AG04449 (cell line): Measurements from ENCODE around the gene CENPB.

Source experiments
- CTCF ChIA-PET: fragments of 350-600 bp; formaldehyde crosslinking; extraction: SDS; loops from one replicate; lab custom pipeline; 2021; ENCODE audit warnings: antibody characterized with exemption; lab: Yijun Ruan, JAX
- POLR2A ChIA-PET: fragments of 400-600, 350-600 bp; formaldehyde crosslinking; extraction: SDS; loops from one replicate; lab custom pipeline; 2020; ENCODE audit warnings: antibody characterized with exemption, inconsistent platforms; lab: Yijun Ruan, JAX
- DNase-seq: peaks from one replicate; pipeline ENCODE4 v3.0.0-alpha.2; 2010; ENCODE audit warnings: low read depth, low spot score
- H3K4me3 ChIP-seq: 2 replicates; pipeline ENCODE4 v1.5.1; 2011; ENCODE audit warnings: low read depth, mild to moderate bottlenecking, control low read depth, low read length
- TF ChIP-seq, protein P1 (sequence below): IDR thresholded peaks from one replicate; pipeline ENCODE4 v1.5.1; 2011; ENCODE audit warnings: mild to moderate bottlenecking, moderate library complexity, low read length, control low read depth, inconsistent platforms; ENCODE audit not compliant: insufficient read depth; ENCODE audit errors: missing control alignments

Gene CENPB

DNA sequence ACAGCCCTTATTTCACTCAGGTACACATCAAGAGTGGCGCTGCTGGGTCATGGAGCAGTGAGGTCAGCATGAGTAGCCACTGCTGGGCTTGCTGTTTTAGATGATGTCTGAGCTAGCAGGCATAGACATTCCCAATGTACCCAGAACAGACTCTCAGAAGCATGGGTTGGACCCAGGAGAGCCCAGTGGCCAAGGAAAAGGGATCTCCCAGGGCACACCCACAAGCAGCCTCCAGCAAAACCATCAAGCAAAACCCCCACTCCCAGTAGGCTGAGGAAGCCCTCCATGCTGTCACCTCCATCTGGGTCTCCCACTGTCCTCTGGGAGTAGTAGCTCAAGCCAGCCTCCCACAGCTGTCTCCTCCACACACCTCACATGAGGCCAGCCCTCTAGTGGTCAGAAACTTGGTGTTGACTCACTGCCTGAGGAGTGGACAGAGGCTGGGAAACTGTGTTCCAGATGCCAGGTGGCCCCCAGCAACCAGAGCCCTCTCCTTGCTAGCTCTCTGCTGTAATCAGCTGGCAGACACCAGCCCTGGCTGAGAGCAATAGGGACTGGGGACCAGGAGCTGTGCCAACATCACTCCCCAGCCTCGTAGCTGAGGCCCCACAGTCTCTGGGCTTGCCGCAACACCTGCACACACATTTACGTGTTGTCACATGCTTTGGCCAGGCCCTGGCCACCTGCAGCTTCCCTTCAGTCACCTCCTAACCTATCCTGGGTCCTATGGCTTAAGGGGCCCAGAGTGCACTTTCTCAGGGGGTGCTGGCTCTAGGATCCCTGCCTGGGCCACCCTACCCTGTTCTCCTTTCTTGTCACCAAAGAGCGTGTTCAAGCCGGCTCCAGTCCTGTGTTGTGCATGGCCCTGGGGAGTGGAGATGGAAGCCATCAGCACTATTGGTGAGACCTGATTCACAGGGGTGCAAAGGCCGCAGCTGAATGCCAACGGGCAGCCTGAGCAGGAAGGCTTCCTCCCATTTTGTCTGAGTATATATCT is 31.9 kb upstream of the CENPB start:
- ChIA-PET CTCF (interaction anchor here (0.7 to 8.8 kb wide), 32 partner anchors 8 to 274 kb away, joined by 3 to 255 read pairs (median 6); partner anchors contain the start of genes ADISSP, CDC25B, CENPB and SPEF1), POLR2A (interaction anchor here (0.6 to 1.8 kb wide), 6 partner anchors 10 to 138 kb away, joined by 3 to 12 read pairs (median 4); partner anchors contain the start of genes CDC25B and CENPB)
- TF ChIP-seq, protein P1, sequence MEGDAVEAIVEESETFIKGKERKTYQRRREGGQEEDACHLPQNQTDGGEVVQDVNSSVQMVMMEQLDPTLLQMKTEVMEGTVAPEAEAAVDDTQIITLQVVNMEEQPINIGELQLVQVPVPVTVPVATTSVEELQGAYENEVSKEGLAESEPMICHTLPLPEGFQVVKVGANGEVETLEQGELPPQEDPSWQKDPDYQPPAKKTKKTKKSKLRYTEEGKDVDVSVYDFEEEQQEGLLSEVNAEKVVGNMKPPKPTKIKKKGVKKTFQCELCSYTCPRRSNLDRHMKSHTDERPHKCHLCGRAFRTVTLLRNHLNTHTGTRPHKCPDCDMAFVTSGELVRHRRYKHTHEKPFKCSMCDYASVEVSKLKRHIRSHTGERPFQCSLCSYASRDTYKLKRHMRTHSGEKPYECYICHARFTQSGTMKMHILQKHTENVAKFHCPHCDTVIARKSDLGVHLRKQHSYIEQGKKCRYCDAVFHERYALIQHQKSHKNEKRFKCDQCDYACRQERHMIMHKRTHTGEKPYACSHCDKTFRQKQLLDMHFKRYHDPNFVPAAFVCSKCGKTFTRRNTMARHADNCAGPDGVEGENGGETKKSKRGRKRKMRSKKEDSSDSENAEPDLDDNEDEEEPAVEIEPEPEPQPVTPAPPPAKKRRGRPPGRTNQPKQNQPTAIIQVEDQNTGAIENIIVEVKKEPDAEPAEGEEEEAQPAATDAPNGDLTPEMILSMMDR = peak; percentile 86
- DNase-seq = no peak
- H3K4me3 ChIP-seq = no peak overlapping the region

- TF ChIP-seq, protein P1 = no peak
- POLR2A ChIA-PET = no interaction called here
- CTCF ChIA-PET = no interaction called here
- H3K4me3 ChIP-seq = no peak overlapping the region
- no peak for DNase-seq
Observed at GRCh38 chr20:3815703-3816315, 29.3 kb upstream of the CENPB start.

DNA sequence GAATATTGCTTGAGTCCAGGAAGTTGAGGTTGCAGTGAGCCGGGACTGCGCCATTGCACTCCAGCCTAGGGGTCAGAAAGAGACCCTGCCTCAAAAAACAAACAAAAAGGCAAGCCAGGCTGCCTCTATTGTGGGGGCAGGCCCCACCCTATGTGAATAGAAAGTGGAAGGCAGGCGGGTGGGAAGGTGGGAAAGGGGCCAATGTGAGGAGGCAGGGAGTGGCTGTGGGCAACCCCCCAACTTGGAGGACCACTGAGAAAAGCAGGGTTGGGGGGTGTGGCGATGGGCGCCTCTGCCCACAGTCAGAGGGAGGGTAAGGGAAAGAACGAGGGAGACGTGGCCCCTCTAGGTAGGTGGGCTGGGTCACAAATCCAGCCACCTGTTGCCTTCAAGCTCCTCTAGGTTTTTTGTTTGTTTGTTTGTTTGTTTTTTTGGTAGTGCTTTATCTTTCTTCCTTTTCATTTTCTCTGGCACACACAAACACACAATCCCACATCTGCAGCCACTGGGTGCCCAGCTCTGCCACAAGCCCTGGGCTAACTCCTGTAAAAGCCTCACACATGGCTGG is 28.5 kb upstream of the CENPB start:
- no peak overlapping the region for H3K4me3 ChIP-seq
- CTCF ChIA-PET = interaction anchor here (1.5 to 1.7 kb wide), 2 partner anchors 10 to 16 kb away, joined by 4 to 6 read pairs; no protein-coding TSS in a partner anchor
- POLR2A ChIA-PET = no interaction called here
- TF ChIP-seq, protein P1 = no peak
- DNase-seq = no peak

DNA sequence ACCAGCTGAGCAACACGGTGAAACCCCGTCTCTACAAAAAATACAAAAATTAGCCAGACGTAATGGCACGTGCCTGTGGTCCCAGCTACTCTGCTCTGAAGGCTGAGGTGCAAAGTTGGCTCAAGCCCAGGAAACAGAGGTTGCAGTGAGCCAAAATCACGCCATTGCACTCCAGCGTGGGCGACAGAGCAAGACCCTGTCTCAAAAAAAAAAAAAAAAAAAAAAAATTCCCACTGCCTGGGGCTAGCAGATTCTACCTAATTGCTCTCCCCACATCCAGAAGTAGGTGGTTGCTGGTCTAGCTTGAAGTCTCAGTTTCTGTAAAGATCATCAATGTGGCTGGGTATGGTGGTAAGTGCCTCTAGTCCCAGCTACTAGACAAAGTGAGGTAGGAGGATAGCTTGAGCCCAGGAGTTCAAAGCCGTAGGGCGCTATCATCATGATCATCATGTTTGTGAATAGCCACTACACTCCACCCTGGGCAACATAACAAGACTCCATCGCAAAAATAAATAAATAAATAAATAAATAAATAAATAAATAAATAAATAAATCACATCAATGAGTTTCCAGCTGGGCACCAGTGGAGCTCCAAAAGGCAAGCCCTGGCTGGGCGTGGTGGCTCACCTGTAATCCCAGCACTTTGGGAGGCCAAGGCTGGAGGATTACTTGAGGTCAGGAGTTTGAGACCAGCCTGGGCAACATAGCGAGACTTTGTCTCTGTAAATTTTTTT is 27.5 kb upstream of the CENPB start:
- CTCF ChIA-PET = interaction anchor here (0.6 to 2.9 kb wide), 11 partner anchors 9 to 258 kb away, joined by 3 to 18 read pairs (median 4); partner anchors contain the start of gene CDC25B
- H3K4me3 ChIP-seq = no peak overlapping the region
- POLR2A ChIA-PET = no interaction called here
- TF ChIP-seq, protein P1 = no peak
- DNase-seq = no peak

GRCh38 chr20:3812975-3813847 is 26.7 kb upstream of the CENPB start:
- POLR2A ChIA-PET = no interaction called here
- CTCF ChIA-PET = interaction anchor here (0.7 to 2.9 kb wide), 13 partner anchors 8 to 259 kb away, joined by 3 to 18 read pairs (median 4); partner anchors contain the start of gene CDC25B
- TF ChIP-seq, protein P1 = no peak
- no peak for DNase-seq
- H3K4me3 ChIP-seq = no peak overlapping the region
